Epithelial cell of prostate (primary cell): ENCODE measurements around the gene ESRRB.

ENCODE experiments used
- DNase-seq: peaks from one replicate; pipeline ENCODE4 v3.0.0-alpha.2; 2011; ENCODE audit warnings: low read depth, low spot score
- H3K27ac ChIP-seq: fragments of 450-650 bp; 2 replicates; pipeline ENCODE4 v1.5.1; 2017; ENCODE audit warnings: mild to moderate bottlenecking

Gene ESRRB

DNA sequence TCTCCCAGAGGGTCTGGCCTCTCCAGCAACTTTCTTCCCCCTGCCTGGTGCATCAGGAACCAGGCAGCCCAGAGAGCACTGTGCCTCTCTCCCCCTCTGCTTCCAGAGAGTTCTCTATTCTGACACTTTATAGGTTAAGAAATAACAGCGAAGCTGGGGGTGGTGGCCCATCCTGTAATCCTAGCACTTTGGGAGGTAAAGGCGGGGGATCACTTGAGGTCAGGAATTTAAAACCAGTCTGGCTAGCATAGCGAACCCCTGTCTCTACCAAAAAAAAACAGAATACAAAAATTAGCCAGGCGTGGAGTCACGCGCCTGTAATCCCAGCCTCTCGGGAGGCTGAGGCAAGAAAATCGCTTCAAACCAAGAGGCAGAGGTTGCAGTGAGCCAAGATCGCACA is 58.3 kb downstream of the ESRRB start:
- H3K27ac ChIP-seq = no peak overlapping the region
- DNase-seq = no peak

DNA sequence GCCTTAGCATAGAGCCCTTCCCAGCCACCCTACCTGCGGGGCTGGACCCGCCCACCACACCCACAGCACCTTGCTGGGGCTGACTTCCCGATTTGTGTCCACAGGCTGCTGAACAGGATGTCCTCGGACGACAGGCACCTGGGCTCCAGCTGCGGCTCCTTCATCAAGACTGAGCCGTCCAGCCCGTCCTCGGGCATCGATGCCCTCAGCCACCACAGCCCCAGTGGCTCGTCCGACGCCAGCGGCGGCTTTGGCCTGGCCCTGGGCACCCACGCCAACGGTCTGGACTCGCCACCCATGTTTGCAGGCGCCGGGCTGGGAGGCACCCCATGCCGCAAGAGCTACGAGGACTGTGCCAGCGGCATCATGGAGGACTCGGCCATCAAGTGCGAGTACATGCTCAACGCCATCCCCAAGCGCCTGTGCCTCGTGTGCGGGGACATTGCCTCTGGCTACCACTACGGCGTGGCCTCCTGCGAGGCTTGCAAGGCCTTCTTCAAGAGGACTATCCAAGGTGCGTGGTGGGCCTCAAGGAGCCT is 63.4 kb downstream of the ESRRB start:
- DNase-seq = no peak
- H3K27ac ChIP-seq = no peak overlapping the region

DNA sequence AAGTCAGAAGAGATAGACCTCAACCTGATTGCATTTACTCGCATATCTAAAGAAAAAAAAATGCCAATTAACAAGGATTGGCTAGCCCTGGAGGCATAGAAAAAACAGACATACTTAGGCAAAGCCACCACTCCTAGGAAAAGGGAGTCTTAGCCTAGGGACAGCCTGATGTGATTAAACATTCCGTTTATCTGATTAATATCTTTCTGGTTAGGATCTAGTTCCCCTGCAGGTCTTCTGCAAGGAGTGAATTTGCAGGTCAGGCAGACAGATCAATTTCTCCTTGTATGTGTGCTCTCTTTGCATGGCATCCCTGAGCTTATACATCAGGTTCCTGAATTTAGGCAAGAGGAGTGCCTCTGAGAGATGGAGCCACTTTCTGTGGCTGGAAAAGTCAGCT is 70.5 kb downstream of the ESRRB start:
- no peak overlapping the region for H3K27ac ChIP-seq
- DNase-seq = no peak

DNA sequence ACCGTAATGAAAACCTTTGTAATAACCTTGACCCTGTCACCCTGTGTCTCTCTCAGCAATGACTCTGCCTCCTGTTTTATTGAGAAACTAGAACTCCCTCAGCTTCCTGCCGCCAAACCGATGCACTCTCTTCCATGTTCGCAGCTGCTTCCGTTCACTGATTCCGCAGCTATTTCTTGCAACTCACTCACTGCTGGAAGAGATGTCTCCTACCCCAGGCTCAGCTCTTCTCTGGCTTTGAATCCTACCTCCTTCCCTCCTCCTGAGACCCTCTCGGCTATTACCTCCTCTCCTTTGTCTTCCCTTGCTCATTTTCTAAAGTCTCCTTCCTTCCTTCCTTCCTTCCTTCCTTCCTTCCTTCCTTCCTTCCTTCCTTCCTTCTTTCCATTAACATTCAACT is 71.0 kb downstream of the ESRRB start:
- no peak overlapping the region for H3K27ac ChIP-seq
- no peak for DNase-seq

DNA sequence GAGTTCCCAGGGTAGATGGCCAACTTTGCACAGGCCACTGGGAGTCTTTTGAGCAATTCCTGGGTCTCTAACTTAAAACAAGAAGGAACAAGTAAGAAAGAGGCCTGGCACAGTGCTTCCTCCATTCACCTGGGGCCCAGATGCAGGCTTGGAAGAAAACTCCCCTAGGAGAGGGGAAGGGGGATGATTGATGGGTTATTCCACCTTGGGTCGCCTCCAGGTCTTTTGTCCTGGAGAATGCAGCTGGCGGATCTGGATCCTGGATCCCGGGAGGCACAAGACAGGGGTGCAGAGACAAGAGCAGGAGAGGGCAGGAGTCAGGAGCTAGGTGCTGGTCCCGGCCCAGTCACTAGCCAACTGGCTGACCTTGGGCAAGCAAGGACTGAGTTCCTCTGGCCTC is 74.5 kb downstream of the ESRRB start:
- no peak overlapping the region for H3K27ac ChIP-seq
- no peak for DNase-seq

DNA sequence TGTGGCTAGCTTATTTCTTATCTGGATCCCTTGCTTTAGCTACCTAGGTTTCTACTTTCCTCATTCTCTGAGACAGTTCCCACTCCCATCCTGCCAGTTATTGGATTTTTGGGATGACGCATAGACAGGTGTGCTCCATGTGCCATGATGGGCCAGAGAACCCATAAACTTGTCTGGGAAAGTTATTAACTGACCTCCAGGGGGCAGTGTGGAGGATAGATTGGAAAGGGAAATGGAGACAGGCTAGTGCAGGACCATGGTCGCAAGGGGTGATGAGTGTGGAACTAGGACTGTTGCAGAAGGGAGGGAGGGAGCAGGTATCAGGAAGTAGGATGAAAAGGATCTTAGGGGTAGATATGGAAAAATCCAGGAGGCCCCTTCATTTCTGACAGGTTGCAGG is 80.3 kb downstream of the ESRRB start:
- H3K27ac ChIP-seq = no peak overlapping the region
- no peak for DNase-seq

DNA sequence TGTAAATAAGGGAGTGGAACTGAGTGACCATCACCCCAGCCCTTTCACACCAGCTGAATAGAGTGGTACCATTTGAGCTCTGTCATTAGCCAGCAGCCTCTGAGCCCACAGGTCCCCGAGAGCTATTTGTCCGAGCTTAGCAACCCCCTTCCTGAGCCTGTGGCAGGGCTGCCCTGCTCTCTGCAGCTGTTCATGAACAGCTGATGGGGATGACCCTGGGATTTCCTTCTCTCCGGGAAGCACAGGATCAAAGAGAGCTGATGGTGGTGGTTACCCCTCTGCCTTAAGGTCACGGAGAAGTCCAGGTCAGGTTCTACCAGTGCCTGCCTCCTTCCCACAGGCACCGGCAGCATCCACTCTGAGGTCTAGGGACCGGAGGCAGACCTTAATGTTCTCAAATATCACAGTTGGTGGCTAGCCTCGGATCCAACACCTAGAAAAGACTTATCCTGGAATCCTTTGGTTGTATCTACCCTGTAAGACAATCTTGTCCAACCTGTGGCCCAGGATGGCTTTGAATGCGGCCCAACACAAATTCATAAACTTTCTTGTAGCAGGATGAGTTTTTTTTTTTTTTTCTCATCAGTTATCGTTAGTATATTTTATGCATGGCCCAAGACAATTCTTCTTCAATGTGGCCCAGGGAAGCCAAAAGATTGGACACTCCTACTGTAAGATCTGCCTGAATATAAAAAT is 81.1 kb downstream of the ESRRB start:
- DNase-seq = no peak
- no peak overlapping the region for H3K27ac ChIP-seq

DNA sequence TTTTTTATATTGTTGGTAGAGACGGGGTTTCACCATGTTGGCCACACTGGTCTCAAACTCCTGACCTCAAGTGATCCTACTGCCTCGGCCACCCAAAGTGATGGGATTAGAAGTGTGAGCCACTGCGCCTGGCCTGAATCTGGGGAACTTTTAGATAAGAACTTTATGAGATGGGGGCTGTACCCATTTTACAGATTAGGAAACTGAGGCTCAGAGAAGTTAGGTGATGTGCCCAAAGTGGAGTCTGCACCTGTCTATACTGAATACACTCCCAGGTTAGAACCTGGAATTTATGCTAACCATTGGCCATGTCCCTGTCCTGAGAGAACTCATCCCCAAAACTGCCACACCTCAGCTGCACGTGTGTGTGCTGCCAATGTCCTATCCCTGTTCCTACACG is 81.9 kb downstream of the ESRRB start:
- H3K27ac ChIP-seq = no peak overlapping the region
- DNase-seq = no peak

DNA sequence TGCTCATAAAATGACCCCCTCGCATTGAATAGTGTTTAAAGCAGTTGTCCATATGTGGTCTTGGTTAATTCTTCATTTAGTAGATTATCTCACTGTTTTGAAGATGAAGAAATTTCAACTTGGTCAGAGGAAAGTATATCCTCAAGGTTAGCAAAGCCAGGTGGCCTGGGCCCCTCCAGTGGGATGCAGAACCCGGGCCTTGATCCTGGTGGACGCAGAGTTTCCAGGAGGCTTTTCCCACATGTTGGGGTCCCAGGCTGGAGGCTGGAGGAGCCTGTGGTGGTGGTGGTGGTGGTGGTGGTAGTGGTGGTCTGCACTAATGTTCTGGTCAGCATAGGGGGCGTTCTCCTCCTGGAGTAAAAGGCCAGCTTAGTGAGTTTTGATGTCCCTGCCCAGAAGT is 85.9 kb downstream of the ESRRB start:
- H3K27ac ChIP-seq = no peak overlapping the region
- DNase-seq = no peak

DNA sequence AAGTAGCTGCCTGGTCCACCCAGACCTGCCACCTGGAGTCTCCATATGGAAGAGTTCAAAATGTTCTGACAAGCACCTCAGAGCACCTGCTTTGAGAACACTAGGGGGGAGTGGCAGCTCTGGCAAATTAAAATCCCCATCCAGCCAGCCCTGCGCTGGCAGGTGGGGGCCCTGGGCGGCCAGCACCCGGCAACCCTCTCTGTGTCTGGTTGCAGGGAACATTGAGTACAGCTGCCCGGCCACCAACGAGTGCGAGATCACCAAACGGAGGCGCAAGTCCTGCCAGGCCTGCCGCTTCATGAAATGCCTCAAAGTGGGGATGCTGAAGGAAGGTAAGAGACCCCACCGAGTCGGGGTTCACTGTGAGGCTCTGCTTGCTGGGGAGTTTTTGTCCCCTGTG is 86.4 kb downstream of the ESRRB start:
- H3K27ac ChIP-seq = no peak overlapping the region
- no peak for DNase-seq

DNA sequence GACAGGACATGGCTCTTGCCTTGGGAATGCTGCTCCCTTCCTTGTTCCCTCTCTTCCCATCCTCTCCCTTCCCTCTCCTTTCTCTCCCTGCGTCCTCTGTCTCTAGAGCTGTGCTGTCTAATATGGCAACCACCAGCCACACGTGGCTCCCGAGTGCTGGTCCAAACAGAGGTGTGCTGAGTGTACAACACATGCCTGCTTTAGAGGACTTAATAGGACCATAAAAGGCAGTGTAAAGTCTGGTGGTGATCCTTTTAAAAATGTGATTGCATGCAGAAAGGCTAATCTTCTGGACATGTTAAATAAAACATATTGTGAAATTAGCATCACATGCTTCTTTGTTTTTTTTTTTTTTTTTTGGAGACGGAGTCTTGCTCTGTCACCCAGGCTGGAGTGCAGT is 87.2 kb downstream of the ESRRB start:
- no peak for DNase-seq
- no peak overlapping the region for H3K27ac ChIP-seq

DNA sequence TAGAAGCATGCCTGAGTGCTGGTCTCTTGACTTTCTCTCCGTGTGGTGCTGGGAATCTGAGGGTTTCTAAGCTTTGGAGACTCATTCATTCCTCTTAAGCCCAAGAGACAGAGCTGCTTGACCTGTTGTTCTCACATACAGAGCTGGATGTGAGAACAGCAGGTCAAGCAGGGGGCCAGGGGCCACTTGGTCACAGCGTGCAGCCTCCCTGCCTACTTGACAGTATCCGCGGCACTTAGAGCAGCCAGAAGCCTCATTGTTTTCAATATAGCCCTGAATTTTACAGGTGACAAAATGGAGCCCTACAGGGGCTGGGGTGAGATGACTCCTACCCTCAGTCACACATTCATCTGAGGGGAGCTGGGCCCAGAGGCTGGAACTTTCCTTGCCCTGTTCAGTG is 88.9 kb downstream of the ESRRB start:
- no peak for DNase-seq
- H3K27ac ChIP-seq = no peak overlapping the region

DNA sequence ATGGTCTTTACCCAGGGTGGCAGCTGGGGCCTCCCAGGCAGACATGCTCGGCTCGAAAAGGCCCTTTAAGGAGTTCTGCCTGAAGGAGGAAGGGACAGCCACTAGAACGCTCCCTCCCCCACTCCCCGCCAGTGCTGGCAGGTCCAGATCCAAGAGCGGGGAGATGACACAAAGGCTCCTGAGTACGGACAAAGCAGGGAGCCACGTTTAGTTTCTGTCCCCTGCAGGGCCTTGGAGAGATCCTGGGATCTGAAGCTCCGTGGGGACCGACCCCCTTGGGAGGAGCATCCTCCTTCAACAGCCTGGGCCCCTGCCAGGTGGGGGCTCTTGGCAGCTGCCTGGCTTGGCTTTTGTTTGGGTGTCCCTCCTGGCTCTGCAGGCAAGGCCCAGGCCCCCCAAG is 89.7 kb downstream of the ESRRB start:
- no peak for DNase-seq
- H3K27ac ChIP-seq = no peak overlapping the region

DNA sequence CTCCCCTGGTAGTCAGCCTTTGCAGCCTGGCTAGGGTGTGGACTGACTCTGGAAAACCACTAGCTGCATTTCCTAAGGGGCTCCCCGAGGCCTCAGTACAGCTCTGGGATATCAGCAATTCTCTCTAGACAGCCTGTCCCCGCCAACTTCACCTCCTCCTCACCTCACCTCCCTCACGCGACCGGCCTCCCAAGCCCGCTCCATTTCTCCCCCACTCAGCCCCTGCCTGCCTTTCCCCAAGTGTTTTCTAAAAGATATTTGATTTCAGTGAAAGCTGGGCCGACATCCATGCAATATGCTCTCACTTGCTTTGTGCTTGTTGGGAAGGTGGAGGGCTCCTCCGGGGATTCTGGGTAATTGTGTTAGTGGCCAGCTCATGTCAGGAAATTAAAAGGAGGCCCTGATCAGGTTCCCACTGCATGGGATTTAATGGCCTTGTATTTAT is 91.8 kb downstream of the ESRRB start:
- H3K27ac ChIP-seq = no peak overlapping the region
- DNase-seq = no peak

DNA sequence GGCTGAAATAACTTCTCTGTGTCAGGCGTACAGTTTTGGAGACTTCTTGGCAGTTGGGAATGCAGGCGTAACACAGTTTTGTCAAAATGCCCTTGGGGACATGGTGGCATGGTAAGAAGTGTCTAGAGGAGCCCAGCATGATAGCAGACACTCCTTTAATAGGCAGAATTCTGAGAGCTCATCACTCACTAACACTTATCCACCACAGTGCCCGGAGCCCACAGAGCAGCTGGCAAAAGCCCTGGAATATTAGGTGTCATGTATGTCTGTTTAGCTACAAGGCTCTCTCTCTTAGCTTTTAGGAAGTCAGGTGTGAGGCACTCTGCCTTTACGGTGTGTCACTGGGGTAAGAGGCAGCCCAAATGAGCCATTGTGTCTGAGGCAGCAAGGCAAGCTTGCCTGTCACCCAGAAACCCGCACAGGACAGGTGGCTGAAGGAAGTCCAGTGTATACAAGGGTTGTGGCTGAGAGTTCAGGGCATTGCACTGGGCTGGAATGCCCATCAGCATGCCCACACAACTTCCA is 96.3 kb downstream of the ESRRB start:
- H3K27ac ChIP-seq = no peak overlapping the region
- no peak for DNase-seq

DNA sequence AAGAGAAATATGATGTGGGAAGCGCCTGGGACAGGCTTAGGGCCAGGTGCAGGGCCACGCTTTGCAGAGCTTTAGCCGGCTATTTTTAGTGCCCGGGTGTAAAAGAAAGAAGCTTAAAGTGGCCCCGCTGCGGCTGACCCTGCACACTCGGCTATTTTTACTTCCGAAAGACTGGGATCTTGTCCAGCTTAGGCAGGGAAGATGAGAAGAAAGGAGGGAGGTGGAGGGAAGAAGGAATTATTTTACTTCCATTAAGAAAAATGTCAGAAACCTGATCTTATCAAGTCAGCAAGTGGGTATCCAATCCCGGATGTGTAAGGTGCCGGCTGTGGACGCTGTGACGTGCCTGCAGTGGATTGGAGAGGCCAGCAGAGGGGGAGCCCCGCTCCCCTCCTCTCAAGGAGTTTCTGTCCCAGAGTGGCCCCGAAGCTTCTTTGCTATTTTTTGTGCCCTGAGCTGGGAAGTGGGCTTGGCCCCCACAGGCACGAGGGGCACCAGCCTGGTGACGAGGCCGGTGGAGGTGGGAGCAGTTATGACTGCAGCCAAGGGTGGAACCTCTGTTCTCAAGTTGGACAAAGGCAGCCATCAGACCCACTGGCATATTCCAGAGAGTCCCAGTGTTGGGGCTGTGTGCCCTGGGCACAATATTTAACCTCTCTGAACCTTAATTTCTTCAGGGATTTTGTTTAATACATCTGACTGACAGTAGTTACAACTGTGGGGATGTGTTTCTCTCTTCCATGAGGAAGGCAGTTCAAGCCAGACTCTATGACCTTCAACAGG is 97.7 kb downstream of the ESRRB start:
- no peak for DNase-seq
- H3K27ac ChIP-seq = no peak overlapping the region

DNA sequence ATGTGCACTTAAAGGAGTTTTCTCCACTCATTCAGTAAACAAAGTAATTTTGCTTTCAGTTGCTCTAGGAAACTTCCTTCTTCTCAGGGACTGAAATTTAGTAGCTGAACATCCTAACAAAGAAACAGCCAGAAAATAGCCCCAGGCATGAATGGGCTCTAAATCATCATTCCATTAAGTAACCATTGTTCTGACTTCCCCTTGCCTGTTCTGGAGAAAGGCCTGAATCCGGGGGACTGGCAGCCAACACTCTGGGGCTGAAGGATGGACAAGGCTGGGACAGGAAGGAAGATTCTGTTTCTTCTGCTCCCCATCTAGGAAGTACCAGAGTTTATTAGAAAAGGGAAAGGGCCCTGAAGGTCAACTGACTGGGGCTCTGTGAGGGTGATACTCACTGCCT is 104.5 kb downstream of the ESRRB start:
- H3K27ac ChIP-seq = no peak overlapping the region
- no peak for DNase-seq

DNA sequence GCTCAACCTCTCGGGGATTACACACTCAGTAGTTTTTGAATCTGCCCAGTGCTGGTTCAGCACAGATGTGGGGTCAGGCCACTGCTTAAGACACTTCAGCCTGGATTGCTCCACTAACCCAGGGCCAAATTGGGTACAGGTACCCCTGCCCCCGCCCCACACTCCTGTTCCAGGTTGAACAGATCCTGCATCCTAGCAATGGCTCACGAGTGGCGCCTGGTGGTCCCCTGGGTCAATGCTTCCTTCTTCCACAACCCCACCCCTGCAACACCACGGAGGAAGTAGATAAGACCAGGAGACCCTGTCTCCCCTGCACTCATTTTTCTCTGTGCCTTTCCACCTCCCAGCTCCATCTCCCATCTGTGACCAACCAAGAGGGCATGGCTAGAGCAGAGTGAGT is 108.4 kb downstream of the ESRRB start:
- no peak overlapping the region for H3K27ac ChIP-seq
- no peak for DNase-seq

DNA sequence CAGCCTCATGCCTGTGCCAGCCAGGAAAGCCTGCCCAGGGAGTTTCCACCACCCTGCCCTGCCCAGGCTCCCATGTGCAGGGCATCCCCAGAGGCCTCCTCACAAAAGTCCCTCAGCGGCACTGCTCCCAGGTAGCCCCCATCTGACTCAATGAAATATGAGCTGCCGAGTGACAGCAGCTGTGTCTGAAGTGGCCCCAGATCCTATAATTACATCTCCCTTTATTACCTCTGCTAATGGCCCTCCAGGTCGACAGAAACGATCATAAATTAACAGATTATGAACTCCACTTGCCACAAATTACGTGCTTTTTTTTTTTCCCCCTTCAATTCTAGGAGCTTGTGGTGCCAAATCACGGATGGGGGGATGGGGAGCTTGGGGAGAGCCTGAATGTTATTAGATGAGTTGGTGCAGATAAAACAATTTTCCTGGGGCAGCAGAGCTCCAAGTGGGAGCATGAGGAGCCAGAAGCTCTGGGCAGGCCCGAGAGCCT is 110.4 kb downstream of the ESRRB start:
- no peak overlapping the region for H3K27ac ChIP-seq
- no peak for DNase-seq

DNA sequence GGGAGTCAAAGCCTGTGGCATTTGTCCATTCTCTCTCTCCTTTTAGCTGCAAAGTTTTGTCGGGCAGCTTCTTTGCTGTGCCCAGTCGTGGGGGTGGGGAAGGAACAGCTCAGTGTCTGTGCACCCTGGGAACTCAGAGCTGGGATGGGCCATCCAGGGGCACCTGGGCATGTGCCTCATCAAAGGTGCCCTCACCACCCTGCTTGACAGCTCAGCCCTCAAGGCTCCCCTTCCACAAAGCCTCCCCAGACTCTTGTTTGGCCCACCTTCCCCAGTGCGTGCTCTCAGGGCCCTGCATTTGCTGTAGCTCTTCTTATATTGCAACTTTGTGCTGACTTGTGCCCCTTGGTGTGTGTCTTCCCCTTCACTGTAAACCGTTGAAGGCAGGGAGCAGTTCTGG is 112.6 kb downstream of the ESRRB start:
- DNase-seq = no peak
- H3K27ac ChIP-seq = no peak overlapping the region

DNA sequence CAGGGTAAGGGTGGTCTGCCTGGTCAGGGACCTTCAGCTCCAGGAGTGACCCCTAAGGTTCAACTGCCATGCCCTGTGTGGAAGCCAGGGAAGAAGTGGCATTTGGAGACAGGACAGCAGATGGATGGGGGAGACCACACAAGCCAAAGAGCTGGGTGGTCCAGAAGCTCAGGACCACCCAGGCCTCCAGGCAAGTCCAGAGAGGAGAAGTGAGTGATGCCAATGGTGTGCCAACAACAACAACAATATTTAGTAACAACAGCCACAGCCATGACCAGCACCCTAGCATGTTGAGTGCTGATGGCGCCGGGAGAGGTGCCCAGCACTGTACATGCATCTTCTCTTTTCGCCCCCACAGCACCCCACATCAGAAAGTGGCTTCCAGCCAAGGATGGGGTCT is 113.7 kb downstream of the ESRRB start:
- DNase-seq = no peak
- no peak overlapping the region for H3K27ac ChIP-seq
